Gastroesophageal sphincter (tissue), 4 donors: ENCODE results near the gene PIK3IP1. TPM values are rescaled to one million over a fixed set of nuclear protein-coding genes. Genes with fewer than 3 reads are reported as not detected.
A peak's percentile ranks its signal among the peaks of the same experiment; 100 is the strongest.

Experiments
- ATAC-seq: fragments of 150-250 bp; one replicate; pipeline ENCODE4 v1.9.1; 2016; ENCODE audit warnings: mild to moderate bottlenecking, moderate library complexity
- H3K27ac ChIP-seq, 4 donors: fragments of 200-600 bp; sonication (generic) in 3 of 4; 1 replicate in 3 of 4; 2 replicates in 1 of 4; pipeline ENCODE4 v1.5.1; 2016 to 2019
- H3K27me3 ChIP-seq: fragments of 200-600 bp; sonication (generic); one replicate; pipeline ENCODE4 v1.5.1; 2019
- H3K36me3 ChIP-seq, 2 donors: fragments of 200-600 bp; sonication (generic); one replicate each; pipeline ENCODE4 v1.5.1; 2019; ENCODE audit warnings: control low read depth in 1 of 2
- H3K4me1 ChIP-seq, 3 donors: fragments of 200-600 bp; sonication (generic); 1 replicate in 2 of 3; 2 replicates in 1 of 3; pipeline ENCODE4 v1.5.1; 2016 to 2019; ENCODE audit warnings: control low read depth in 2 of 3
- H3K4me3 ChIP-seq, 2 donors: fragments of 200-600 bp; sonication (generic); one replicate each; pipeline ENCODE4 v1.5.1; 2019; ENCODE audit warnings: mild to moderate bottlenecking in 1 of 2, moderate library complexity in 1 of 2
- H3K9me3 ChIP-seq, 3 donors: fragments of 200-600 bp; sonication (generic); one replicate each; pipeline ENCODE4 v1.5.1; 2017 to 2019; ENCODE audit warnings: control low read depth in 2 of 3
- CTCF ChIP-seq, 4 experiments: fragments of 200-600 bp in 2 of 4; fragments of 450-650 bp in 2 of 4; sonication (generic) in 1 of 4; IDR thresholded peaks; one replicate each; pipeline ENCODE4 v1.5.1; 2017 to 2019; ENCODE audit warnings: antibody characterized with exemption in 4 of 4, mild to moderate bottlenecking in 2 of 4, moderate library complexity in 2 of 4
- EP300 ChIP-seq: sonication (generic); formaldehyde crosslinking; IDR thresholded peaks from one replicate; pipeline ENCODE4 v1.6.1; 2017; ENCODE audit warnings: antibody characterized with exemption, mild to moderate bottlenecking
- POLR2A ChIP-seq, 2 donors: fragments of 450-650 bp; IDR thresholded peaks; one replicate each; pipeline ENCODE4 v1.6.1; 2017; ENCODE audit warnings: antibody characterized with exemption in 2 of 2, mild to moderate bottlenecking in 2 of 2, moderate library complexity in 1 of 2
- POLR2AphosphoS5 ChIP-seq: sonication (generic); formaldehyde crosslinking; IDR thresholded peaks from one replicate; pipeline ENCODE4 v1.6.1; 2017; ENCODE audit warnings: antibody characterized with exemption
- WGBS, 2 donors: methylation state at CpG; one replicate each; pipeline ENCODE4 v1.1.5; 2018; ENCODE audit warnings: low coverage in 1 of 2; 5-methylcytosine and 5-hydroxymethylcytosine counted together
- total RNA-seq, 4 donors: library from RNA; depleted of rRNA; stranded (reverse); fragments of >200 nt; gene quantifications; one replicate each; pipeline ENCODE4 v1.1.0, GENCODE V29; 2016

PIK3IP1 gene
- total RNA-seq, 4 donors from 2014 or later = 28.8 to 53.7 (median 37.8) TPM

- 62 to 70% methylated on average over 1 to 5 of the region's 8 CpGs for WGBS, 2 donors
- Histone ChIP-seq H3K36me3 (peaks cover 0 to 98% of the 10 kb centered on the region in 2 donors), H3K4me3 (no peak overlapping the region), H3K4me1 (peaks cover 0 to 42% (median 0%) of the 10 kb centered on the region in 3 donors), H3K9me3 (no peaks in the 10 kb centered on the region), H3K27me3 (no peaks in the 10 kb centered on the region), H3K27ac (peak overlapping the region in 2 of 4 donors; percentile 6 to 17)
- ATAC-seq = no peak
- TF ChIP-seq POLR2AphosphoS5 (no peak), EP300 (no peak), CTCF (IDR thresholded peaks at IDR 0.05) (no peak), POLR2A (IDR thresholded peaks at IDR 0.05) (no peak)
These were observed 9.4 kb downstream of the PIK3IP1 start for GRCh38 chr22:31282748-31283468.

- ATAC-seq = no peak
- peak overlapping the region in 1 of 4 donors; percentile 28 for H3K27ac ChIP-seq
These were observed 10.6 kb downstream of the PIK3IP1 start for GRCh38 chr22:31281733-31282132.

GRCh38 chr22:31279821-31280505 is 12.3 kb downstream of the PIK3IP1 start:
- ATAC-seq = no peak
- H3K4me1 ChIP-seq = peaks cover 0 to 14% (median 0%) of the 10 kb centered on the region in 3 donors
- H3K9me3 ChIP-seq = no peaks in the 10 kb centered on the region
- TF ChIP-seq POLR2AphosphoS5 = no peak
- TF ChIP-seq EP300 = no peak
- no peak for TF ChIP-seq CTCF (IDR thresholded peaks at IDR 0.05)
- TF ChIP-seq POLR2A (IDR thresholded peaks at IDR 0.05) = no peak
- peak overlapping the region in 1 of 4 donors; percentile 4 for H3K27ac ChIP-seq
- H3K4me3 ChIP-seq = no peak overlapping the region
- no peaks in the 10 kb centered on the region for H3K27me3 ChIP-seq
- H3K36me3 ChIP-seq = peaks cover 0 to 90% of the 10 kb centered on the region in 2 donors

More at GRCh38 chr22:31281733-31282132, 10.6 kb downstream of the PIK3IP1 start:
- no peak for TF ChIP-seq CTCF (IDR thresholded peaks at IDR 0.05)
- TF ChIP-seq POLR2A (IDR thresholded peaks at IDR 0.05) = no peak
- TF ChIP-seq POLR2AphosphoS5 = no peak
- TF ChIP-seq EP300 = no peak
- WGBS, 2 donors = 57% methylated on average over 1 of the region's 4 CpGs; no CpG with 5 or more reads in 1 of the 2 donors
- no peaks in the 10 kb centered on the region for H3K9me3 ChIP-seq
- H3K27me3 ChIP-seq = no peaks in the 10 kb centered on the region
- H3K4me1 ChIP-seq = peaks cover 0 to 30% (median 0%) of the 10 kb centered on the region in 3 donors
- peaks cover 0 to 94% of the 10 kb centered on the region in 2 donors for H3K36me3 ChIP-seq
- H3K4me3 ChIP-seq = no peak overlapping the region

GRCh38 chr22:31279327-31279669 is 13.0 kb downstream of the PIK3IP1 start:
- peak overlapping the region in 3 of 4 donors; percentile 4 to 45 (median 14) for H3K27ac ChIP-seq
- ATAC-seq = no peak
- no peaks in the 10 kb centered on the region for H3K9me3 ChIP-seq
- H3K27me3 ChIP-seq = no peaks in the 10 kb centered on the region
- H3K36me3 ChIP-seq = peaks cover 0 to 90% of the 10 kb centered on the region in 2 donors
- TF ChIP-seq POLR2A (IDR thresholded peaks at IDR 0.05) (no peak), EP300 (no peak), POLR2AphosphoS5 (no peak), CTCF (IDR thresholded peaks at IDR 0.05) (no peak)
- no peak overlapping the region for H3K4me3 ChIP-seq
- H3K4me1 ChIP-seq = peaks cover 0 to 7% (median 0%) of the 10 kb centered on the region in 3 donors
